HPDE6-E6E7 (cell line): ENCODE results near the gene HOXD1.

ENCODE experiments used
- DNase-seq: peaks from one replicate; pipeline ENCODE4 v3.0.0; 2011; ENCODE audit warnings: missing footprints; ENCODE audit errors: extremely low spot score

The HOXD1 gene

DNA sequence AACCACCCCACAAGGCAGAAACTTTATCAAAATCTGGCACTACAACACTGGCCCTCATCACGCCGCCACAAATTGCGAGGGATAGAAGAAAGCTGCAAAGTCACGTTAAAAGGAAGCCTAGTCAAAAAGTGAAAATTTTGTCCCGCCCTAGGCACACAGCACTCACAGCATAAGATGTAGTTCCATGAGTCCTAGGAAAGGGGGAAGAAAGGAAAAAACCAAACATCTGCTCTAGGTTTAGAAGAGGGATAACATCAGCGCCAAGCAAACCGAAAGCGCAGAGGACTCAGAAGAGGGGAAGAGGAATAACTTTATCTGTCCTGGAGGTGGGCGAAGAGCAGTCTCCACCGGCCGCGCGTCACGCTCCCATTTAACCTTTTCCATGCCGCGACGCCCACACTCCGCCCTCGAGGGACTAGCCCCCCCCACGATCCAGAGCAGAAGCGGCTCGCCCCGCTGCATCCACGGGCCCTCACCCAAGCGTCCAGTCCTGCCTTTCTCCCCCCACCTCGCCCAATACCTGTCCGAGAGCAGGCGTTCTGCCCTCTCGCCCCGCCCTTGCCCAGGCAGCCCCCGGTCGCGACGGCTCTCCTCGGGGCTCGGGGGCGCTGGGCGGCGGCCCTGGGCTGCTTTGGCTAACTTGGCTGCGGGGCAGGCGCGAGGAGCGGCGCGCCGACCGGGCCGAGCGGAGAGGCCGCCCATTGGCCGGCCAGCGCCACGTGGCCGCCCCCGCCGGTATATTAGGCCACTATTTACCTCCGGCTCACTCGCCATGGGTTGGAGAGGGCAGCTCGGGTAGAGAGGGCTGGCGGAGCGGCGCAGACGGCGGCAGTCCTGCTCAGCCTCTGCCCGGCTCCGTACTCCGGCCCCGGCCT lies at the start of gene HOXD1:
TSS of gene HOXD1 (plus strand) at position 770 of the 875 bp plus-strand sequence. CDS start 134 bp downstream, outside the sequence.
- no peak for DNase-seq

DNA sequence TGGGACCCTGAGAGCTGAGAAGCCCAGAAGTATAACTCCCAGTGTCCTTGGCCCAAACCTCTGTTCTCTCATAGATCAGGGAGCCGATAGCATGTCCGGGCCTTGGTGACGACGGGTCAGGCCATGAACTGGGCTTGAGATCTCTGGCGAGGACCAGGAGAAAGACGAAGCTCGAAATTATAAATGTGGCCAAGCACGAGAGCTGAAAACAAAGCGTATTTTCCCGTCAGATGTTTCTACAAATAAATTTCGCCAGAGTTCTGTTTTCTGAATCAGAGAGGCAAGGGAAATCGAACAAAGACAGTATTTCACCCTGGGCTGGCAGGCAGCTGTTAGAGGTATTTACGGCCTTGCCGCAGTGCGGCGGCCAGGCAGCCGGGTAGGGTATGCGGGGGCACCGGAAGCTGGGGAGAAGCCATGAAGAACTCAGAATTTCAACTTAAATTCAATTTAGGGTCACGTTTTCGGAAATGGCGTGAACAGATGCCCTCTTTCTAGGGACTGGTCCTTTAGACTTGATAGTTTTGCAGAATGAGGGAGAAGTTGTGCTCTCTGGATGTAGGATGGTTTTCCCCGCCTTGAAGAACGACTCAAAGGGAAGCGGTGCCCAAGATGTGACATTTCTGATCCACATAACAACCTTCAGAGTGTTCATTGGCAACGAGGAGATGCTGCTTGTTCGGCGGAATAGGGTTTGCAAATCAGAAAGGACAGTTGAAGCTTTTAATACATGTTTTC lies 49.4 kb upstream of the HOXD1 start:
- no peak for DNase-seq

DNA sequence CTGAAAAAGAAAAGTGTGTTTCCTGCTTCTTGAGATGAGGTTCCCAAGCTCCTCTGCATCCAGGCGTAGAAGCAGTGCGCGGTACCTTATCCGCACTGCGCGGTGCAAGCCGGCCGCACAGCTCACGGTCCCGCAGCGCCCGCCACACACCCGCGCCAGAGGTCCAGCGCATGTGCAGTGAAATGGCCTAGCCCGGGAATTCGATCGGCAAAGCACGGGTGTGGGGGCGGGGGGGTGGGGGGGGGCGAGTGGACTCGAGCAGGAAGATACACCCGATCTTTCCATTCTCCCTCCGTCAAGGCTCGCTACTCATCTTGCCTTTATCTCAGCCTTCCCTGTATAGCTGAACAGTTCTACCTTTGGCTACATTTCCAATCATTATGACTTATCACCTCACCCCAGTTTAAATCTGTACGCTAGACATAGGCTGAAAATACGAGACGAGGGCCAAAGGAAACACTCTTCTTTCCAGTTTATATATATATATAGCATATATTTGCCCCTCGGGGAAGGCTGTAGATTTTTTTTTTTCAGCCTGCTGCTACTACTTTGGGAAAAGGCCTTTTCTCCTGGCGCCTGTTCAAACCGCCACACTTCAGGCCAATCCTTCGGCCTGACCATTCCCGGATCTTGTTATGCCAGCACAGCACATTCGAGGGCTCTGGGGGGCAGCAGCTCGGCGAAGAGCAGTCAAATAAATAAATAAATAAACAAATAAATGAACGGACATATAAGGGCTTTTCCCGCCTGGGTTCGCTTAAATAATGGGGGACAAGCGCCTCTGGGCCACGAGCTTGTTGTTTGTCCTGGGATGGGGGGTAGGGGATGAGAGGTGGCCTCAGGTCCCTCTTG lies 48.6 kb upstream of the HOXD1 start:
- no peak for DNase-seq

DNA sequence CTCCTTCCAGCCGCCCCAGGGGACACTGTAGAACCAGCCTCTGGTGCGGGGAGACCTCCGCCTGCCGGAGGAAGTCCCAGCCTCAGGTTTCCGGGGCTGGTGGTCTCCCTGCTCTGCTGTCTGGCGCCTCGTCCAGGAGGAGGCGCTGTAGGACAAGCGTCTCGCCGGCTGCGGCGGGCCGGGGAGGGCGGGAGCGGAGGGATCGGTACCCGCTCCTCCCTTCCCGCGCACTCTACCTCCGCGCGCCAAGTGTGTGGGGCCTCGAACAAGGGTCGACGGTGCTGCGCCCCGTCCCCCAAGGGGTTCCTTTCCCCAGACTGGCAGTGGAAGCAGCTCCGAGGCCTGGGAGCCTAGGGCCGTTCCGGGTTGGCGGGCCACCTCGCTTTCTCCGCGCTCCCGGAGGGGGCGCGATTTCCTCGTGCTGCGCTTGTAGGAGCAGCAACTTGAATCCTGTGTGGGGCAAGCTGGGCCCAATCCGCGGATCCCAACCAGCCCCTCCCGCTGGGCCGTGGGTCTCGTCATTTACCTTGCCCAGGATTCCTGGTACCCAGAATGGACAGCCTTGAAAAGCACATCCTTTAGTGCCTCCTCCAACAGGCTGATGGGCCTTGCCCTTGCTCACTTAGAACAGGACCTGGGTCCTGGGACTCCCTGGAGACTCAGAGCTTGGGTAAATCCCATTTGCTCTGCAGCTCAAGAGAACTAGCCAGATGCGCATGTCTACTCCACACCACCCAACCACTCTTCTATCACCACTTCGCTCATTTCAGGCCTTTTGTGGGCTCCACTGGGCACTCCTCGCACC lies 47.8 kb upstream of the HOXD1 start:
- DNase-seq: peak; percentile 82

DNA sequence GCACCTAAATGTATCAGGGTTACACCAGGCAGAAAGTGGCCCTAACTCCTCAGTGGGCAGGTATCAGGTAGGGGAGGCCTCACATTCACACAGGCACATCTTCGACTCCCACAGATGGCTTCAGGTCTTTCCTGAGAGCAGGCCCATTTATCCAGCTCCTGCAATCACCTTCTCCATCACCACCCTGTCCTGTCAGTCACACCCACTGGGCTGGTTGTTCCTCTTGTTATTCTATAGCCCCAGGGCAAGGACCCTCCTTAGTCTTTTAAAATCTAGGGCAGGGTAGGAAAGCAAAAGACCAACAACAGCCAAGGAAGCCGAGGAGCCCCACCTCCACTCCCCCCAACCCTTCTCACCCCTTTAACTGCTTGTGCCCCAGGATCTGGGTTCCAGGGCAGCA lies 46.2 kb upstream of the HOXD1 start:
- DNase-seq: no peak

DNA sequence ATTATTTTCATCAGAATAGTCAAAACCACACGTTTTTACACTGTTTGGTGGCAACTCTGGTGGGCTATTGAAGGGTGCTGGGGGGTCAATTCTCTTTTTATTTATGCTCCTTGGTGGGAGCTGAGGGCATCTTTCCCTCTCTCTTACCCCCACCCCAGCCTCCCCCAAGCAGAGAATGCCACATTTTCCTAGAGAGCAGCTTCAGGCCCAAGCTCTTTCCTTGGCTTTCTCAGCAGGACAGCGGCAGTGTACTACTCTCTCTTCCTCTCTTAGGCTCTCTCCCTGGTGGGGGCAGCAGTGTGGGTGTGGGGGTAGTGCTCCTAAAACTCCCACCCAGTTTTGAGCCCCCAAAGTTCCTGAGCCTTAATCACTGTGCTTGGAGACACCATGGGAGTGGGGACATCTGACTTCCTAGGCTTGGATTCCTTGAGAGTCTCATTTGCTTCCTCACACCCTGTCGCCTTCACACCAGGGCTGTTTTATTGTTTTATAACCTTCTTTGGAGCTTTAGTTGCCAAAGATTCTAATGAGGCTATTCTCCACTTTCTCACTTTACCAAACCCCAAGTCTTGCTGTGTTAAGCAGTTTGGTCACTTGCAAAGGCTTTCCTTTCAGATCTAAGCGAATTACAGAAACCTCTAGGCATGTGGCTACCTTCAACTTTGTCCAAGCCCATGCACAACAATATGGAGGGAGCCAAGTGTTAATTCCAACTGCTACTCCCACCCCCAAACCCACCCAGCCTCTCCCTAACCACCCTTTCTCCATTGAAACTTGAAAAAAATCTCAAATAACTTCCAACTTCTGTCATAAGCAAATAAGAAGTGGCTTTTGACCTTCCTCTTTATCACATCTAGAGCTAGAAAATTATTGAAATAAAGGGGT lies 43.1 kb upstream of the HOXD1 start:
- no peak for DNase-seq

DNA sequence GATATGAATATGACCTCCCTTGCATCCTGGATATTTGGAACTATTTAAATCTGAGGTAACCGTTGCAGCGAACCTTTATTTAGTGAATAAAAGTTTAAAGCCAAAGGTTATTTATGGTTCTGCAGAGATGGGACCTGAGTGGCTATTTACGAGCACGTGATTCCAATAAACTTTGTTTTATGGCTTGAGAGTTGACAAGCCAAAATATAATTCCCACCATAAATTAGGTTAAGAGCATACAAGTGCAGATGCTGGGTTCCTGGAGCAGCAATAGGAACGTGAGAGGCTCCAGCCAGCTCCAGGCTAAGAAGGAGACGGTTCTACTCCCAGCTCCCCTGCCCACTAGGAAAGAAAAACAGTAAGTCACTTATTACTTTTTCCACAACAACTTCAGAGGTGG lies 42.4 kb upstream of the HOXD1 start:
- DNase-seq: no peak

DNA sequence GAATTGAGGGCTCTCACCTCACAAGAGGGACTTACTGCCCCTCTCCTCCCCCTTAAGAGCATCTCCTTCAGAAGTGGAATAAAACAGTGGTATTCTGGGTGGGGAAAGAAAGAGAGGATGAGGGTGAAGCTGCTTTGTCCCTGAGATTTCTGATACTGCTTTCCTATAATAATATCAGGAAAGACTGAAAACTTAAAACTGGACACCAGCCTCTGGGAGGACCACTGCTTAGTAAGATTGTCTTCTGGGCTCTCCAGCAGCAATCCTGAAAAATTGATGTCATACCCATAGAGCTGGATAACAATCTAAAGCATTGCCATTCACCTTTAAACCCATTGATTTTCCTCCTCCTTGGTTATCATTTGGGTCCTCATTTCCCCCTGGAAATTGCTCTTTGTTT lies 41.8 kb upstream of the HOXD1 start:
- DNase-seq: no peak

DNA sequence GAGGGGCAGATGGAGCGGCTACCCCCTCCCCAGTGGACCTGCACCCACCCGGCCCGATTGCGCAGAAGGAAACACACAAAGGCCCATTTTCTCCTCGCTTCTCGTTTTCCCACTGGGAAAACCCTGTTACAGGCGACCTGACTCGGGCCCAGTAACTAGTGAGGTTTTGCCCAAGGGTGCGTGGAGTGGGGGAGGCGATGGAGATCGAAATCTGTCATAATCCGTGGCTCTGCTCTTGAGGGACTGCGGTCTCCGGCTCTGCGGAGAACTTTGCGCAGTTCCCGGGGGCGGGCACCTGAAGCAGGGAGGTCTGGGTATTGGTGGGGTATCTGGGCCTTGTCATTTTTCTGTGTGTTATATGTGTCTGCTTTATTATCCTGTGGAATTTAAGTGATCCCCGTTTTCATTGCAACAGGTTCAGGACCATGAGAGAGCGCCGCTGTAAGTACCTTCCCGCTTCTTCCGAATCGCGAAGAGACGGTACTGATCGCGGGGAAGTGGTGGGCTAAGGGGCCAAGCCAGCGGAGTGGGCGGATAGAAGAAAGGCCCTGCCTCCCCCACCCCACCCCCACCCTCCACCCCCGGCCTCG lies 41.2 kb upstream of the HOXD1 start:
- no peak for DNase-seq

DNA sequence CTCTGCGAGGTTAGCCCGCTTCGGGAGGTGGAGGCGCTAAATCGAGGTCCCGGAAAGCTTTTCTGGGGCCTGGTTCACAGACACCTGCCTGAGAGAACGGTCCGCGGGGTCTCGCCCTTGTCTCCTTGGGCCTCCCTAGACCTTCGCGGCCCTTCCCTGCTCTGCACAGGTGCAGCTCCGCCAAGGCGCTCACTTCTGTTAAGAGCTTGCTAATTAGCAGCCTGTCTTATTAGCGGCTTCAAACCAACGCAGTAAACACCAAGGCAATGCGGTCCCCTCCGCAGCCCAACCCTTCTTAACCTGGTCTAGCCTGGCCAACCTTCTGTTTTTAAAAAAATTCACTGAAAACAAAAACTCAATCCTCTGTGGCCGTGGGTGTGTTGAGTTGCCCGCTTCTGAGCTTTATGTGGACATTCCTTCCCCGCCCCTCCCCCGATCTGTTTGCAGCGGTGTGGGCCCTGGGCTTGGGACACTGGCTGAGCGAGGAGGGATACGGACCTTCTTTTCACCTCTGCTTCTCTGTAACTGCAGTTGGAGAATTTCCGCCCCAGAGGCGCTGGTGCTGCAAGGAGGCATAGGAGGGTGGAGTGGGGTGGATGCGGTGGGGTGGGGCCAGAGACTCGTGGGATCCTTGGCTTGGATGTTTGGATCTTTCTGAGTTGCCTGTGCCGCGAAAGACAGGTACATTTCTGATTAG lies 40.5 kb upstream of the HOXD1 start:
- no peak for DNase-seq

DNA sequence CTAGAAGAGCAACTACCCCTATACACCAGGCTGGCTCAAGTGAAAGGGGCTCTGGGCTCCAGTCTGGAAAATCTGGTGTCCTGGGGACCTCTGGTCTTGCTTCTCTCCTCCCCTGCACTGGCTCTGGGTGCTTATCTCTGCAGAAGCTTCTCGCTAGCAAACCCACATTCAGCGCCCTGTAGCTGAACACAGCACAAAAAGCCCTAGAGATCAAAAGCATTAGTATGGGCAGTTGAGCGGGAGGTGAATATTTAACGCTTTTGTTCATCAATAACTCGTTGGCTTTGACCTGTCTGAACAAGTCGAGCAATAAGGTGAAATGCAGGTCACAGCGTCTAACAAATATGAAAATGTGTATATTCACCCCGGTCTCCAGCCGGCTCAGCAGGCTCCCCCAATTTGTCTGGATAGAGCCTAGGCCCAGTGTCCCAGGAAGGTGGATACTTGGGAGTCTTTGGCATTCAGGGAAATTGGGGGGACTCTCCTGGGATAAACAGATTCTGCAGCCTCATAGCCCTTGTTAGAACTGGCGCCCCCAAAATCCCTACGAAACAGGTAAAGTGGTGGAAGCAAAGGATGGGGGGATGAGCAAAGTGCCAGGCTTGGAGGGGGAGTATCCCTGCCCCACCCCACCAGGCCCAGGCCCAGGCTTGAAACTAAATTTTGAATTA lies 39.6 kb upstream of the HOXD1 start:
- no peak for DNase-seq

DNA sequence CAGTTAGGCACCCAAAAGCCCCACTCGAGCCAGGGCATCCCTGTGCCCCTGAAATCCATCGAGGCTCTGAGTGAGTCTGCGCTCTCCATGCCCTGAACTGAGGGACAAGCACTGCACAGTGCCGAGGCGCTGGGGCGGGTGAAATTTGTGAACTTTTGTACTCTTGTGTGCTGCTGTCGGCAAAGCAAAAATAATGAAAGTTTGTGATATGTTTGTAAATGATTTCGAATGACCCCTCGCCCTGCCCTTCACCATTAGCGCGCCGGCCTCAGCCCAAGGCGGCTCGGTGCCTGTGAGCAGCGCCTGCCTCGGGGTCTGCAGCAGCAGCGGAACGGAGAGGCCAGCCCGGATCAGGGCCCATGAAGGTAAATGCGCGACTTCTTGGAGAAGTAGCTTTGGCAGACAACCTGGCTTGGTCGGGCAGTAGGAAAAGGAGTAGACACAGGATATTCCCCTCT lies 39.0 kb upstream of the HOXD1 start:
- DNase-seq: no peak

DNA sequence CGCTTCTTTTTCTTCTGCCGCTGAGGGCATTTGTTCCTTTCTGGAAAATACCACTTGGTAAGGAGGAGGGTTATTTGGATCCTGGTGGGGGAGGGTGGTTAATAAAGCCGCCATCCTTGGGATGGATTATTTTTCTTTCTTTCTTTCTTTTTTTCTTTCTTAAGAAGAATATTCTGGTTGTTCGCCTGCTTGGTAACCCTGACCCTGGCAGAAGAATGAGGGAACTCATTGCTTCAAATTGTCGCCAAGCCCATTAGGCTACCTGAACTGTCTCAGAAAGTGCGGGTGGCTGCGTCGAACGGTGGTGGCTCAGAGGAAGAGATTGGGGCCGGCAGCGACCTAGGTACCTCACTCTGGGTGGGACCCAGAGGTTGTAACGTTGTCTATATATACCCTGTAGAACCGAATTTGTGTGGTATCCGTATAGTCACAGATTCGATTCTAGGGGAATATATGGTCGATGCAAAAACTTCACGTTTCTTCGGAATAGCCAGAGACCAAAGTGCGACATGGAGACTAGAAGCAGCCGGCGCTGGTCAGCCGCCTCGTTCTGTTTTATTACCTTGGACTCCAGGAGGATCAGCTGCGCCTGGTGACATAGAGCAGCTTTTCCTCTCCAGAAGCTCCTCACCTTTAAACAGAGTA lies 38.4 kb upstream of the HOXD1 start:
- DNase-seq: no peak

DNA sequence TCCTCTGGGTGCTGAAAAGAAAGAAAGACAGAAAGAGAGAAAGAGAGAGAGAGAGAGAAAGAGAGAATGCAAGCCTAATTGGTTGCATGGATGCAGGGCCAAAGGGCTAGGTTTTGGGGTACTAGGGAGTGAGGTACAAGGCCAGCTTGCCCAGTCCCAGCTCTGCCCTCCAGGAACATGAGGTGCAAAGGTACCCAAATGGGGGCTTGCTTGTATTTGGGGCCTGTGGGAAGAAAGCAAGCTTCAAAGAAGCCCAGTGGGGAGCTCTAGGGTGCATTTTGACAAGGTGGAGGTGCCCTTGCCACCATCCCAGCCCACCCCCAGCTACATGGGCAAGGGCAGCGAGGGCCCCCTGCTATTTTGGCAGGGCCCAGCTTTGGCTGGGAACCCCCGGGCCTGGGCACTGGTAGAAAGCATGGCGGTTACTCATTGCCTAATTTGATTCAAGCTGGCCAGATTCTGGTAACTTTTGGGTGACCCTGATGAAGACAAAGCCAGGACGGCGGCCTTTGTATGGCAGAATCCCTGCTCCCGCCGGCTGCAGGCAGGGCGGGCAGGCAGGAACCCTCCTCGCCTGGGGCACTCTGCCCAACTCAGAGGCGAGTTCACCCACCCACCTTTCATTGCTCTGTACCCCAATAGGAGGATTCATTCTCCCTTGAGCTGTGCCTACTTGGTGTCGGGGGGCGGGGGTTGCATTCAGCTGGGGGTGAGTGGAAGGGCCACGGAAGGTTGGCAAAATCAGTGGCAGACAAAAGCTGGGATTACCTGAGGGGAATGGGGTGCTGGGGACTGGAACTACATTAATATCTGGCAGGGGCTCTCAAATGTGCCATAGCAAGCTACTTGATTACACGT lies 37.7 kb upstream of the HOXD1 start:
- DNase-seq: no peak

DNA sequence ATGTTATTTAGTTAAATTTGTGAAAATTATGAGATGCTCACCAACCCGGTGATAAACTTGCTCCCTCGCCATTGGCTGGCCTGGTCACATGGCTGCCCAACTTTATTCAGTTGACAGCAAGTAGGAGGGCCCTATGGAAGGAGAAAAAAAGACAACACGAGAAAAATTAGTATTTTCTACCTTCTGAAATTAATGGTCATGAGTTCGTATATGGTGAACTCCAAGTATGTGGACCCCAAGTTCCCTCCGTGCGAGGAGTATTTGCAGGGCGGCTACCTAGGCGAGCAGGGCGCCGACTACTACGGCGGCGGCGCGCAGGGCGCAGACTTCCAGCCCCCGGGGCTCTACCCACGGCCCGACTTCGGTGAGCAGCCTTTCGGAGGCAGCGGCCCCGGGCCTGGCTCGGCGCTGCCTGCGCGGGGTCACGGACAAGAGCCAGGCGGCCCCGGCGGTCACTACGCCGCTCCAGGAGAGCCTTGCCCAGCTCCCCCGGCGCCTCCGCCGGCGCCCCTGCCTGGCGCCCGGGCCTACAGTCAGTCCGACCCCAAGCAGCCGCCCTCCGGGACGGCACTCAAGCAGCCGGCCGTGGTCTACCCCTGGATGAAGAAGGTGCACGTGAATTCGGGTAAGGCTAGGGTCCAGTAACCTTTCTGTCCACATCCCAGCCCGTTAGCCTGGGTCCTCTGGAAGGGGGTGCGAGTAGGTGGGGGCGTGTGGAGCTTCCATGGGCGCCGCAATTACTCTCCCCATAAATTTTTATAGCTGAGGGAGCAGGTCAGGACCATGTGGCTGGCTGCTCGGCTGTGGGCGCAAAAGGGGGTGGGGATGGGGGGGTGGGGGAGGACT lies 36.8 kb upstream of the HOXD1 start, which contains the start of gene HOXD4:
TSS of gene HOXD4 (plus strand) at position 109 of the 846 bp plus-strand sequence. CDS start at position 193, 84 bp downstream.
- no peak for DNase-seq
